Measurements from ENCODE around the gene CEP63.

- TF ChIP-seq CTCF (IDR thresholded peaks at IDR 0.05) (no peak), POLR2A (IDR thresholded peaks at IDR 0.05) (no peak)
These were observed 31.0 kb downstream of the CEP63 start for GRCh38 chr3:134516905-134517304.
